NB4 (cell line): ENCODE data around the gene MLC1.

Experiments
- MAX ChIP-seq: IDR thresholded peaks from 2 replicates; pipeline ENCODE4 v1.6.1; 2011; ENCODE audit warnings: low read depth, low read length
- POLR2A ChIP-seq: IDR thresholded peaks from 2 replicates; pipeline ENCODE4 v1.6.1; 2011; ENCODE audit warnings: mild to moderate bottlenecking; ENCODE audit not compliant: insufficient read length; ENCODE audit errors: extremely low read depth

- no peak for TF ChIP-seq POLR2A
- no peak for TF ChIP-seq MAX
Measured at GRCh38 chr22:50025993-50026392, 59.2 kb downstream of the MLC1 start.
